H9 (cell line): ENCODE data around the gene CLEC17A. TPM values are rescaled to one million over a fixed set of nuclear protein-coding genes. Genes with fewer than 3 reads are reported as not detected.

ENCODE experiments used
- DNase-seq: peaks from one replicate; pipeline ENCODE4 v3.0.0-alpha.2; 2017
- H2AFZ ChIP-seq: one replicate; pipeline ENCODE4 v1.6.1; 2013; ENCODE audit warnings: mild to moderate bottlenecking, low read length, control low read depth, moderate library complexity
- H2AK5ac ChIP-seq: 2 replicates; pipeline ENCODE4 v1.6.1; 2013; ENCODE audit warnings: low read length, control low read depth, mixed read lengths; ENCODE audit not compliant: insufficient read length
- H2BK120ac ChIP-seq: one replicate; pipeline ENCODE4 v1.6.1; 2013; ENCODE audit warnings: low read depth, mild to moderate bottlenecking, low read length, control low read depth, inconsistent platforms; ENCODE audit not compliant: poor library complexity, severe bottlenecking
- H2BK12ac ChIP-seq: 2 replicates; pipeline ENCODE4 v1.6.1; 2013; ENCODE audit warnings: low read length, control low read depth, mixed read lengths, low read depth; ENCODE audit not compliant: insufficient read length
- H2BK15ac ChIP-seq: 2 replicates; pipeline ENCODE4 v1.6.1; 2013; ENCODE audit warnings: low read depth, low read length, control low read depth
- H2BK20ac ChIP-seq: one replicate; pipeline ENCODE4 v1.6.1; 2013; ENCODE audit warnings: low read depth, mild to moderate bottlenecking, low read length, control low read depth, inconsistent platforms; ENCODE audit not compliant: poor library complexity, severe bottlenecking
- H2BK5ac ChIP-seq: 2 replicates; pipeline ENCODE4 v1.6.1; 2013; ENCODE audit warnings: low read length, control low read depth, mixed read lengths; ENCODE audit not compliant: insufficient read length
- H3K14ac ChIP-seq: 2 replicates; pipeline ENCODE4 v1.6.1; 2013; ENCODE audit warnings: low read length, control low read depth; ENCODE audit not compliant: insufficient read depth
- H3K18ac ChIP-seq: 2 replicates; pipeline ENCODE4 v1.6.1; 2013; ENCODE audit warnings: low read depth, mild to moderate bottlenecking, mixed read lengths, low read length, control low read depth; ENCODE audit not compliant: insufficient read length
- H3K23ac ChIP-seq: 2 replicates; pipeline ENCODE4 v1.6.1; 2013; ENCODE audit warnings: low read length, control low read depth, mixed read lengths, low read depth; ENCODE audit not compliant: insufficient read length
- H3K23me2 ChIP-seq: 2 replicates; pipeline ENCODE4 v1.6.1; 2013; ENCODE audit warnings: low read depth, mild to moderate bottlenecking, mixed read lengths, low read length, control low read depth; ENCODE audit not compliant: insufficient read length, poor library complexity, severe bottlenecking
- H3K27ac ChIP-seq: 2 replicates; pipeline ENCODE4 v1.5.1; 2013; ENCODE audit warnings: low read length, control low read depth, mixed read lengths, low read depth; ENCODE audit not compliant: insufficient read length
- H3K27me3 ChIP-seq: 2 replicates; pipeline ENCODE4 v1.6.1; 2013; ENCODE audit warnings: low read length, control low read depth, inconsistent platforms; ENCODE audit not compliant: insufficient read depth
- H3K4ac ChIP-seq: 2 replicates; pipeline ENCODE4 v1.6.1; 2013; ENCODE audit warnings: low read depth, mild to moderate bottlenecking, control low read depth, inconsistent platforms, low read length, moderate library complexity
- H3K4me1 ChIP-seq: 2 replicates; pipeline ENCODE4 v1.6.1; 2013; ENCODE audit warnings: low read length, control low read depth, inconsistent platforms; ENCODE audit not compliant: insufficient read depth
- H3K4me2 ChIP-seq: 2 replicates; pipeline ENCODE4 v1.6.1; 2013; ENCODE audit warnings: low read length, control low read depth, mixed read lengths; ENCODE audit not compliant: insufficient read length, insufficient read depth
- H3K56ac ChIP-seq: 2 replicates; pipeline ENCODE4 v1.6.1; 2013; ENCODE audit warnings: low read depth, mild to moderate bottlenecking, mixed read lengths, low read length, control low read depth; ENCODE audit not compliant: insufficient read length
- H3K79me1 ChIP-seq: 2 replicates; pipeline ENCODE4 v1.6.1; 2013; ENCODE audit warnings: low read depth, mild to moderate bottlenecking, moderate library complexity, low read length, control low read depth, inconsistent platforms; ENCODE audit not compliant: insufficient read depth, poor library complexity, severe bottlenecking
- H3K79me2 ChIP-seq: 2 replicates; pipeline ENCODE4 v1.6.1; 2013; ENCODE audit warnings: low read length, control low read depth, inconsistent platforms; ENCODE audit not compliant: insufficient read depth
- H3K9ac ChIP-seq: 2 replicates; pipeline ENCODE4 v1.6.1; 2013; ENCODE audit warnings: low read length, control low read depth, mixed read lengths; ENCODE audit not compliant: insufficient read length; ENCODE audit errors: extremely low read depth
- H3K9me3 ChIP-seq: one replicate; pipeline ENCODE4 v1.6.1; 2013; ENCODE audit warnings: low read depth, low read length, inconsistent platforms; ENCODE audit not compliant: control insufficient read depth
- H3T11ph ChIP-seq: one replicate; pipeline ENCODE4 v1.6.1; 2013; ENCODE audit warnings: mild to moderate bottlenecking, low read length, control low read depth, inconsistent platforms
- H4K20me1 ChIP-seq: one replicate; pipeline ENCODE4 v1.6.1; 2013; ENCODE audit not compliant: control insufficient read depth, insufficient read length, insufficient read depth
- H4K5ac ChIP-seq: 2 replicates; pipeline ENCODE4 v1.6.1; 2013; ENCODE audit warnings: low read depth, mild to moderate bottlenecking, mixed read lengths, low read length, control low read depth; ENCODE audit not compliant: insufficient read length
- H4K8ac ChIP-seq: replicated peaks from 2 replicates; pipeline ENCODE4 v1.6.1; 2013; ENCODE audit warnings: low read length, control low read depth, mixed read lengths, low read depth; ENCODE audit not compliant: insufficient read length
- H4K91ac ChIP-seq: 2 replicates; pipeline ENCODE4 v1.6.1; 2013; ENCODE audit warnings: low read depth, mild to moderate bottlenecking, moderate library complexity, mixed read lengths, low read length, control low read depth; ENCODE audit not compliant: insufficient read length
- H3K27ac Mint-ChIP-seq, 3 experiments: 2 replicates in 2 of 3; 3 replicates in 1 of 3; pipeline ENCODE4 v1.8.0; 2020 to 2021; ENCODE audit warnings: mixed read lengths in 3 of 3, mild to moderate bottlenecking in 1 of 3, moderate library complexity in 1 of 3
- H3K27me3 Mint-ChIP-seq: 2 replicates; pipeline ENCODE4 v1.8.0; 2021; ENCODE audit warnings: low read depth, mild to moderate bottlenecking, moderate library complexity, mixed read lengths
- H3K36me3 Mint-ChIP-seq, 3 experiments: 2 replicates in 2 of 3; 3 replicates in 1 of 3; pipeline ENCODE4 v1.8.0; 2020 to 2021; ENCODE audit warnings: low read depth in 3 of 3, mixed read lengths in 3 of 3; ENCODE audit not compliant: insufficient read depth in 1 of 3
- H3K4me1 Mint-ChIP-seq, 2 experiments: 2 replicates each; pipeline ENCODE4 v1.8.0; 2020; ENCODE audit warnings: mixed read lengths in 2 of 2
- H3K4me3 Mint-ChIP-seq, 2 experiments: 2 replicates in 1 of 2; 3 replicates in 1 of 2; pipeline ENCODE4 v1.8.0; 2020 to 2021; ENCODE audit warnings: mild to moderate bottlenecking in 2 of 2, mixed read lengths in 2 of 2, moderate library complexity in 1 of 2
- H3K9me3 Mint-ChIP-seq, 2 experiments: 2 replicates in 1 of 2; 3 replicates in 1 of 2; pipeline ENCODE4 v1.8.0; 2020; ENCODE audit warnings: mild to moderate bottlenecking in 2 of 2, mixed read lengths in 2 of 2, moderate library complexity in 1 of 2
- WGBS: extraction: QIAGEN DNeasy Blood & Tissue Kit; methylation state at CpG from one replicate; pipeline ENCODE4 v1.1.7; 2013; ENCODE audit warnings: missing lambda C conversion rate, low lambda C conversion rate, mixed read lengths; ENCODE audit not compliant: insufficient read length; ENCODE audit errors: extremely low coverage; 5-methylcytosine and 5-hydroxymethylcytosine counted together
- total RNA-seq: library from RNA; stranded (reverse); gene quantifications from 2 replicates; pipeline ENCODE4 v1.2.1, GENCODE V29; 2021
- TF ChIP-seq, protein P1 (sequence below): fragments of 200-600 bp; sonication (generic); conservative IDR thresholded peaks from 3 replicates; pipeline ENCODE4 v1.8.0; 2021; ENCODE audit warnings: antibody characterized with exemption, mild to moderate bottlenecking

CLEC17A gene
- total RNA-seq, 1 experiment from 2014 or later: not detected

DNA sequence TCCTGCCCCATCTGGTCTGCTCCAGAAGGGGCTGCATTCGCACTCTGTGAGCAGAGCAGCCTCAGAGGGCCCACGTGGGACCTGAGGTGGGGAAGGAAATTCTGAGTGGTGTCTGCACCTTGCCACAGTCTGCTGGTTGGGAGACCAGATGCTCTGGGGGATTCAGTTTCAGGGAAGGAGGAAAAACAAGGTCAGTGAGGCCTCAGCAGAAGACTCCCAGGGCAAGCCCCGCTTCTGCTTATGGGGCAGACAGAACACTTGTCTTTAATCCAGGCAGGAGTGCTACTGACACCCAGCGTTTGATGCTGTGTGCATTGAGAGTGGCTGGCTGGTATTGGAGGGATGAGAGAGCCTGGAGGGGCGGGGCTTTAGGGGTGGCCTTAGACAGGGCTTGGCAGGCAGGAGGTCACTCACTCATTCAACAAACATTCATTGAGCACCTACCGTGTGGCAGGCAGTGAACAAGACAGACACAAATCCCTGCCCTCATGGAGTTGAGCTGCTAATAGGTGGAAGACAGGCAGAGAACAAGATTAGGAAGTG is 4.9 kb upstream of the CLEC17A start:
- H3K27me3 ChIP-seq: no peaks in the 10 kb centered on the region
- no peak overlapping the region for H3K18ac ChIP-seq
- H2AK5ac ChIP-seq: no peak overlapping the region
- WGBS: no CpG with 5 or more reads among the region's 6 CpGs
- no peaks in the 10 kb centered on the region for H4K20me1 ChIP-seq
- no peak overlapping the region for H2BK15ac ChIP-seq
- Mint-ChIP-seq H3K4me3 (no peak overlapping the region), H3K9me3 (peaks cover 0 to 21% of the 10 kb centered on the region in 2 experiments; a peak in 2 of 5 replicates), H3K27ac (peak overlapping the region in 1 of 3 experiments; percentile 28; a peak in 1 of 7 replicates), H3K27me3 (no peaks in the 10 kb centered on the region), H3K4me1 (peaks cover 2 to 3% of the 10 kb centered on the region in 2 experiments; a peak in 3 of 4 replicates), H3K36me3 (no peaks in the 10 kb centered on the region)
- no peak overlapping the region for H2BK20ac ChIP-seq
- no peak overlapping the region for H3T11ph ChIP-seq
- H3K56ac ChIP-seq: no peak overlapping the region
- H3K9ac ChIP-seq: no peak overlapping the region
- no peaks in the 10 kb centered on the region for H3K23me2 ChIP-seq
- no peaks in the 10 kb centered on the region for H3K4me1 ChIP-seq
- H3K79me2 ChIP-seq: no peaks in the 10 kb centered on the region
- no peak overlapping the region for H4K5ac ChIP-seq
- no peaks in the 10 kb centered on the region for H3K9me3 ChIP-seq
- H2BK12ac ChIP-seq: no peak overlapping the region
- no peak overlapping the region for H2BK5ac ChIP-seq
- no peak overlapping the region for H3K27ac ChIP-seq
- no peak overlapping the region for H4K91ac ChIP-seq
- H3K23ac ChIP-seq: no peak overlapping the region
- H4K8ac ChIP-seq: no peak overlapping the region
- H2BK120ac ChIP-seq: no peak overlapping the region
- H3K4me2 ChIP-seq: no peak overlapping the region
- no peak overlapping the region for H2AFZ ChIP-seq
- H3K79me1 ChIP-seq: no peaks in the 10 kb centered on the region
- no peak overlapping the region for H3K4ac ChIP-seq
- peak; percentile 69 for DNase-seq
- no peak overlapping the region for H3K14ac ChIP-seq
- TF ChIP-seq, protein P1, sequence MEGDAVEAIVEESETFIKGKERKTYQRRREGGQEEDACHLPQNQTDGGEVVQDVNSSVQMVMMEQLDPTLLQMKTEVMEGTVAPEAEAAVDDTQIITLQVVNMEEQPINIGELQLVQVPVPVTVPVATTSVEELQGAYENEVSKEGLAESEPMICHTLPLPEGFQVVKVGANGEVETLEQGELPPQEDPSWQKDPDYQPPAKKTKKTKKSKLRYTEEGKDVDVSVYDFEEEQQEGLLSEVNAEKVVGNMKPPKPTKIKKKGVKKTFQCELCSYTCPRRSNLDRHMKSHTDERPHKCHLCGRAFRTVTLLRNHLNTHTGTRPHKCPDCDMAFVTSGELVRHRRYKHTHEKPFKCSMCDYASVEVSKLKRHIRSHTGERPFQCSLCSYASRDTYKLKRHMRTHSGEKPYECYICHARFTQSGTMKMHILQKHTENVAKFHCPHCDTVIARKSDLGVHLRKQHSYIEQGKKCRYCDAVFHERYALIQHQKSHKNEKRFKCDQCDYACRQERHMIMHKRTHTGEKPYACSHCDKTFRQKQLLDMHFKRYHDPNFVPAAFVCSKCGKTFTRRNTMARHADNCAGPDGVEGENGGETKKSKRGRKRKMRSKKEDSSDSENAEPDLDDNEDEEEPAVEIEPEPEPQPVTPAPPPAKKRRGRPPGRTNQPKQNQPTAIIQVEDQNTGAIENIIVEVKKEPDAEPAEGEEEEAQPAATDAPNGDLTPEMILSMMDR: no peak
